Lung (tissue), 12 donors: ENCODE measurements around the gene IMMT. TPM values are rescaled to one million over a fixed set of nuclear protein-coding genes. Genes with fewer than 3 reads are reported as not detected.

Experiments
- ATAC-seq: fragments of 200-7000 bp; cut with Tn5 transposase; one replicate; pipeline ENCODE4 v1.9.1; 2020; ENCODE audit warnings: moderate number of reproducible peaks; ENCODE audit not compliant: insufficient read depth, low FRiP score
- DNase-seq, 3 donors: peaks; one replicate each; pipeline ENCODE4 v3.0.0-alpha.2; 2013 to 2017
- H3K27ac ChIP-seq, 2 donors: one replicate each; pipeline ENCODE4 v1.5.1; 2013; ENCODE audit warnings: mild to moderate bottlenecking in 2 of 2, moderate library complexity in 2 of 2, control low read depth in 1 of 2, inconsistent platforms in 1 of 2, low read depth in 1 of 2, low read length in 1 of 2
- H3K27me3 ChIP-seq, 3 donors: one replicate each; pipeline ENCODE4 v1.5.1; 2013; ENCODE audit warnings: low read length in 2 of 3; ENCODE audit not compliant: control insufficient read depth in 3 of 3, insufficient read depth in 3 of 3
- H3K36me3 ChIP-seq, 4 donors: one replicate each; pipeline ENCODE4 v1.5.1; 2013; ENCODE audit warnings: low read length in 4 of 4, mild to moderate bottlenecking in 1 of 4, moderate library complexity in 1 of 4; ENCODE audit not compliant: control insufficient read depth in 4 of 4, insufficient read depth in 4 of 4
- H3K4me1 ChIP-seq, 5 donors: one replicate each; pipeline ENCODE4 v1.5.1; 2013; ENCODE audit warnings: low read length in 5 of 5, mild to moderate bottlenecking in 2 of 5, moderate library complexity in 1 of 5; ENCODE audit not compliant: control insufficient read depth in 5 of 5, insufficient read depth in 5 of 5
- H3K4me3 ChIP-seq: one replicate; pipeline ENCODE4 v1.5.1; 2013; ENCODE audit warnings: mild to moderate bottlenecking, control low read depth, moderate library complexity
- H3K9ac ChIP-seq, 2 donors: one replicate each; pipeline ENCODE4 v1.5.1; 2013; ENCODE audit warnings: low read length in 2 of 2, control low read depth in 1 of 2; ENCODE audit not compliant: insufficient read depth in 1 of 2
- H3K9me3 ChIP-seq, 4 donors: one replicate each; pipeline ENCODE4 v1.5.1; 2013; ENCODE audit warnings: low read length in 3 of 4, mild to moderate bottlenecking in 1 of 4, moderate library complexity in 1 of 4; ENCODE audit not compliant: control insufficient read depth in 4 of 4, insufficient read depth in 3 of 4
- CTCF ChIP-seq: IDR thresholded peaks from 2 replicates; pipeline ENCODE4 v1.5.1; 2012; ENCODE audit warnings: mild to moderate bottlenecking; ENCODE audit errors: control extremely low read depth, extremely low read depth
- WGBS, 2 donors: extraction: QIAGEN DNeasy Blood & Tissue Kit; methylation state at CpG; one replicate each; pipeline ENCODE4 v1.1.7; 2013; 5-methylcytosine and 5-hydroxymethylcytosine counted together
- polyA plus RNA-seq, 2 donors: library from polyadenylated mRNA; stranded (reverse); fragments of 200-250 nt; gene quantifications; one replicate each; pipeline ENCODE4 v1.2.1, GENCODE V29; 2013
- total RNA-seq, 2 donors: library from RNA; depleted of rRNA in 1 of 2; stranded (reverse); fragments of >200 nt in 1 of 2; gene quantifications; one replicate each; pipeline ENCODE4 v1.2.1, GENCODE V29; 2014 to 2021
- donor health status: control.
- donor health status: control.
- donor health status: Bipolar disorder and iron deficiency.
- donor health status: healthy.
- donor health status: DM: yes; HTN: yes; CAD: no.

The IMMT gene
- total and polyA plus RNA-seq, 4 donors: 22.8 to 63.4 (median 48.2) TPM

- no peak overlapping the region for H3K27ac ChIP-seq
- no peak overlapping the region for H3K9ac ChIP-seq
- H3K27me3 ChIP-seq: no peaks in the 10 kb centered on the region
- no peak for TF ChIP-seq CTCF
- H3K4me1 ChIP-seq: no peaks in the 10 kb centered on the region
- H3K36me3 ChIP-seq: peaks cover 32 to 63% (median 37%) of the 10 kb centered on the region in 4 donors
- no peak overlapping the region for H3K4me3 ChIP-seq
- DNase-seq (no peak), ATAC-seq (no peak)
- 84 to 92% methylated on average over 6 of the region's 6 CpGs for WGBS, 2 donors
- no peaks in the 10 kb centered on the region for H3K9me3 ChIP-seq
Observed at GRCh38 chr2:86160156-86160952, 34.9 kb downstream of the IMMT start.

GRCh38 chr2:86158286-86158685 lies 37.0 kb downstream of the IMMT start:
- Histone ChIP-seq H3K27ac (no peak overlapping the region), H3K27me3 (no peaks in the 10 kb centered on the region), H3K9me3 (no peaks in the 10 kb centered on the region), H3K9ac (no peak overlapping the region), H3K36me3 (peaks cover 29 to 54% (median 33%) of the 10 kb centered on the region in 4 donors), H3K4me3 (no peak overlapping the region), H3K4me1 (no peaks in the 10 kb centered on the region)
- ATAC-seq: no peak
- DNase-seq: no peak
- TF ChIP-seq CTCF: no peak
- 93 to 94% methylated on average over 4 of the region's 4 CpGs for WGBS, 2 donors

GRCh38 chr2:86157009-86157556 lies 38.2 kb downstream of the IMMT start:
- no peaks in the 10 kb centered on the region for H3K4me1 ChIP-seq
- no peak for TF ChIP-seq CTCF
- H3K27me3 ChIP-seq: no peaks in the 10 kb centered on the region
- peaks cover 22 to 47% (median 26%) of the 10 kb centered on the region in 4 donors for H3K36me3 ChIP-seq
- H3K27ac ChIP-seq: no peak overlapping the region
- WGBS, 2 donors: 92 to 95% methylated on average over 2 of the region's 2 CpGs
- H3K4me3 ChIP-seq: no peak overlapping the region
- H3K9me3 ChIP-seq: no peaks in the 10 kb centered on the region
- no peak overlapping the region for H3K9ac ChIP-seq
- no peak for DNase-seq
- ATAC-seq: no peak
